ENCODE results near the gene SLC25A39. TPM values are rescaled to one million over a fixed set of nuclear protein-coding genes. Genes with fewer than 3 reads are reported as not detected.

Gene SLC25A39
- total and polyA plus RNA-seq, 5 donors, result 56.7 to 73.0 (median 68.2) TPM

DNA sequence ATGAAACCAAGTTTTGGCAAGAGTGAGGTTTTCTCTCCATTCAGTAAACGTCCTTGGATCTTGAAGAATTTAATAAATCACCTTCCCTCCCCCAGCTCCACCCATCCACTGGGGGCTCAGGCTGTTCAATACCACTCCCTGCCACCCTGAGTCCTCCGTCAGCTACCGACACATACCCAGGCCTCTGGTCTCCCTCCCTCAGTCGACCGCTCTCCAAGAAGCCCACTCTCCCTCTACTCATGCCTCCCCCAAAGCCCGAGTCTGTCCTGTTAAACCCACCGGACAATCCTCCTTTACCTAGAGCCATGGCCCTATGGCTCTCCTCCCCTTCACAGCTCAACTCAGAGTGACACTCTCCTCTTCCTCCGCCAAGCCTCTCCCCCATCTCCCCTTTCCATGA lies 37.0 kb downstream of the SLC25A39 start:
- Histone ChIP-seq H3K27me3 (ENCODE audit: control insufficient read depth, insufficient read depth) (no peaks in the 10 kb centered on the region), H3K9me3 (ENCODE audit: control insufficient read depth, low read length) (no peaks in the 10 kb centered on the region), H3K4me3 (ENCODE audit: low read length) (no peak overlapping the region), H3K4me1 (ENCODE audit: control insufficient read depth, insufficient read depth, low read length) (no peaks in the 10 kb centered on the region), H3K27ac (ENCODE audit: low read length) (no peak overlapping the region)
- DNase-seq, result no peak
- WGBS, result 76% methylated on average over 8 of the region's 8 CpGs
- no peak for ATAC-seq
- intact Hi-C loops (cut with DNase I), result no loop called here

DNA sequence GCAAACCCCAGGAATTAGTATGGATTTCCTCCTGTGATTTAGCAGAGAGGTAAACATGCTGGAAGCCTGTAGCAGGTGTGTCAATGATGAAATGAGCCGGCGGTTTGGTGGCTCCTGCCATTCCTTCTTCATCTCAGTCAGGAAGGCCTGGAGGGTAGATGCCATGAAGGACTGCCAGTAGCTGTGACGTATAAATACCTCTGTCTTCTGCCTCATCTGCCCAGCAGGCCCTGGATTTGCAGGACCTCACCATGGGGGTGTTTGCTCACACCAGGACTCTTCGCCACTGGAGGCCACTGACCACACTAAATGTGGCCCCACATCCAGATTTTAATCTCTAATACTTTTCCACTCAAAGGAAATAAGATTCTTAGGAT lies 40.6 kb downstream of the SLC25A39 start:
- no peak overlapping the region for H3K4me3 ChIP-seq (ENCODE audit: low read length)
- ATAC-seq (no peak), DNase-seq (no peak)
- no peak overlapping the region for H3K27ac ChIP-seq (ENCODE audit: low read length)
- peaks cover 2% of the 10 kb centered on the region for H3K4me1 ChIP-seq (ENCODE audit: control insufficient read depth, insufficient read depth, low read length)
- 93% methylated on average over 4 of the region's 4 CpGs for WGBS
- no peaks in the 10 kb centered on the region for H3K27me3 ChIP-seq (ENCODE audit: control insufficient read depth, insufficient read depth)
- intact Hi-C loops (cut with DNase I), result no loop called here
- no peaks in the 10 kb centered on the region for H3K9me3 ChIP-seq (ENCODE audit: control insufficient read depth, low read length)

DNA sequence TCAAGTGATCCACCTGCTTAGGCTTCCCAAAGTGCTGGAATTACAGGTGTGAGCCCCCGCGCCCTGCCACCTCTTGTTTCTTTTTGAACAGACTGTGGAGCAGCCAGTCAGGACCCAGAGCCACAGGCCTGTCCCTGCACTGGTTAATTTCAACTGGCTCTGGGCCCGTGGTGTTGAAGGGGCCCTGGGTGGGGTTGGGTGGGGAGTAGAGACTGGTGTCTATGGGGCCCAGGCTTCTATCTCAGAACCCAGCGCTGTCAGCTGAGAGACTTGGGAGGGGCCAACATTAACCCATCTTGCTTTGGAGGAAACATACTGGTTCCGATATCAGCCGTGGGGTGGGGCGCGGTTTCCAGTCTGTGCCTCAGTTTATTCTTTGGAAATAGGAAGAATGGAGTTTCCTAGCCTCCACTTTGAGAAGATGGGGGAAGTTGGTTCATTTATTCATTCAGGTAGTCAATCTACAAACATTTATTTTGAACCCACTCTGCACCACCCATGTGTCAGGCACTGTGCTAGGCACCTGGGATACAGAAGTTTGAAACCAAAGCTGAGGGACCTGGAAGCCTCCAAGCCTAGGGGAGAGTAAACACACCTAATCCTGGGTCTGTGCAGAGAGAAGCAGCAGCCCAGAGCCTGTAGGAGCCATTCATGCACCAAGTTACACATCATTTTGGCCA lies 41.1 kb downstream of the SLC25A39 start:
- 79% methylated on average over 8 of the region's 8 CpGs for WGBS
- H3K27me3 ChIP-seq (ENCODE audit: control insufficient read depth, insufficient read depth), result no peaks in the 10 kb centered on the region
- DNase-seq, result no peak
- H3K9me3 ChIP-seq (ENCODE audit: control insufficient read depth, low read length), result no peaks in the 10 kb centered on the region
- ATAC-seq, result no peak
- H3K27ac ChIP-seq (ENCODE audit: low read length), result no peak overlapping the region
- H3K4me3 ChIP-seq (ENCODE audit: low read length), result no peak overlapping the region
- intact Hi-C loops (cut with DNase I), result no loop called here
- H3K4me1 ChIP-seq (ENCODE audit: control insufficient read depth, insufficient read depth, low read length), result peaks cover 2% of the 10 kb centered on the region

- H3K9me3 ChIP-seq (ENCODE audit: control insufficient read depth, low read length), result no peaks in the 10 kb centered on the region
- ATAC-seq (no peak), DNase-seq (no peak)
- intact Hi-C loops (cut with DNase I), result no loop called here
- H3K4me3 ChIP-seq (ENCODE audit: low read length), result no peak overlapping the region
- peaks cover 2% of the 10 kb centered on the region for H3K4me1 ChIP-seq (ENCODE audit: control insufficient read depth, insufficient read depth, low read length)
- no peak overlapping the region for H3K27ac ChIP-seq (ENCODE audit: low read length)
- WGBS, result 70% methylated on average over 3 of the region's 3 CpGs
- H3K27me3 ChIP-seq (ENCODE audit: control insufficient read depth, insufficient read depth), result no peaks in the 10 kb centered on the region
These were observed 42.4 kb downstream of the SLC25A39 start for GRCh38 chr17:44282264-44282663.

DNA sequence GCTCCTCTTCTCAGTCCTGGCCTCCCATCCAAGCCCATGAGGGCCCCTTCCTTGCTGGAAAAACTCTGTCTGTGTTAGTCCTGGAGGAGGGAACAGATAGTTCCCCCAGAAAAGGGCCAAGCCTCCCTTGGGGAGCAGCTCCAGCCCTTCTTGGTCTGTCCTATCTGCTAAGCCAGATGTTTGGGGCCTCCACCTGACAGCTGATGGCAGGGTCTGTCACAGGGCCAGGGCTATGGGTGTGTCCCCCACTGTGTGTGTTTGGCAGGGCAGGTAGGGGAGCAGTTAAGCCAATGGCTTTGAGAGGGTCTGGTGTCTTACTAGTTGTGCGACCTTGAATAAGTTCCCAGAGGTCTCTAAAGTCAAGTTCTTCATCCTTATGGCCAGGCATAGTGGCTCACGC lies 43.1 kb downstream of the SLC25A39 start:
- no peak for ATAC-seq
- no peaks in the 10 kb centered on the region for H3K27me3 ChIP-seq (ENCODE audit: control insufficient read depth, insufficient read depth)
- H3K27ac ChIP-seq (ENCODE audit: low read length), result no peak overlapping the region
- DNase-seq, result no peak
- intact Hi-C loops (cut with DNase I), result no loop called here
- no peak overlapping the region for H3K4me3 ChIP-seq (ENCODE audit: low read length)
- no peaks in the 10 kb centered on the region for H3K9me3 ChIP-seq (ENCODE audit: control insufficient read depth, low read length)
- peaks cover 2% of the 10 kb centered on the region for H3K4me1 ChIP-seq (ENCODE audit: control insufficient read depth, insufficient read depth, low read length)
- WGBS, result 90% methylated on average over 2 of the region's 2 CpGs

- ATAC-seq (peak; percentile 7 to 11), DNase-seq (peak in 1 of 3 donors; percentile 35)
- Histone ChIP-seq H3K4me1 (ENCODE audit: control insufficient read depth, insufficient read depth, low read length) (peaks cover 2% of the 10 kb centered on the region), H3K9me3 (ENCODE audit: control insufficient read depth, low read length) (no peaks in the 10 kb centered on the region), H3K4me3 (ENCODE audit: low read length) (no peak overlapping the region), H3K27me3 (ENCODE audit: control insufficient read depth, insufficient read depth) (no peaks in the 10 kb centered on the region), H3K27ac (ENCODE audit: low read length) (no peak overlapping the region)
- WGBS, result 78% methylated on average over 12 of the region's 12 CpGs
- intact Hi-C loops (cut with DNase I), result no loop called here
These were observed 44.2 kb downstream of the SLC25A39 start for GRCh38 chr17:44280392-44280937.

- Histone ChIP-seq H3K27me3 (ENCODE audit: control insufficient read depth, insufficient read depth) (no peaks in the 10 kb centered on the region), H3K4me3 (ENCODE audit: low read length) (no peak overlapping the region), H3K27ac (ENCODE audit: low read length) (peak overlapping the region; percentile 31), H3K4me1 (ENCODE audit: control insufficient read depth, insufficient read depth, low read length) (peaks cover 2% of the 10 kb centered on the region), H3K9me3 (ENCODE audit: control insufficient read depth, low read length) (no peaks in the 10 kb centered on the region)
- intact Hi-C loops (cut with DNase I), result no loop called here
- DNase-seq (peak; percentile 86 to 92 (median 91)), ATAC-seq (peak; percentile 96 to 99)
- WGBS, result 31% methylated on average over 20 of the region's 20 CpGs
These were observed 44.8 kb downstream of the SLC25A39 start for GRCh38 chr17:44279666-44280391.

DNA sequence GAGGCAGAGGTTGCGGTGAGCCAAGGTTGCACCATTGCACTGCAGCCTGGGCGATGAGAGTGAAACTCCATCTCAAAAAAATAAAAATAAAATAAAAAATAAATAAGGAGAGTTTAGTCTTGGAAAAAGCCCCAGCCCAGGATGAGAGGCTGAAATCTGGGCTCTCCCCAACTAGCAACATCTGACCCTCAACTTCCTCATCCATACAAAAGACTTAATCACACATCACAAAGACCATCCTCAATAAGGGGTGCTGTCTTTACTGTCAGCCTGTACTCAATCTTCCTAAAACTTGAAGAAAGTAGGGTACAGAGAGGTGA lies 45.3 kb downstream of the SLC25A39 start:
- intact Hi-C loops (cut with DNase I), result no loop called here
- no peak overlapping the region for H3K4me3 ChIP-seq (ENCODE audit: low read length)
- ATAC-seq, result no peak
- no peaks in the 10 kb centered on the region for H3K27me3 ChIP-seq (ENCODE audit: control insufficient read depth, insufficient read depth)
- no peaks in the 10 kb centered on the region for H3K9me3 ChIP-seq (ENCODE audit: control insufficient read depth, low read length)
- H3K27ac ChIP-seq (ENCODE audit: low read length), result peak overlapping the region; percentile 31
- H3K4me1 ChIP-seq (ENCODE audit: control insufficient read depth, insufficient read depth, low read length), result peaks cover 2% of the 10 kb centered on the region
- no peak for DNase-seq
- 85% methylated on average over 2 of the region's 2 CpGs for WGBS

DNA sequence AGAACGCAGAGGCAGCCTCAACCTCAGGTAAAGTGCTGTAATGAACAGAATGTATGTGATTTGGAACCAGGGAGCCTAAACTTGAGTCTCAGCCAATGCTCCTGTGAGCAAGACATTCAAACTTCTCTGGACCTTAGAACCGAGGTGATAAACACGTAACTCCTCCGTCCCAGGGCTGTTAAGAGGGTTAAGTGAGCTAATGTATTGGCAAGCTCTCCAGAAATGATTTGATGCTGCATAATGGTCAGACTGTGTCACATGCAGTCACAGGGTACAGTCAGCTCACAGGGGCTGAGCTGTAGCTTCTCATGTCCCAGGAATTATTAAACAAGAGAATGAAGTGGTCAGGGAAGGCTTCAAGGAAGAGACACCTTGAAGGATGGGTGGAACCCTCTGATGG lies 46.6 kb downstream of the SLC25A39 start:
- ATAC-seq (no peak), DNase-seq (no peak)
- Histone ChIP-seq H3K27ac (ENCODE audit: low read length) (no peak overlapping the region), H3K9me3 (ENCODE audit: control insufficient read depth, low read length) (no peaks in the 10 kb centered on the region), H3K4me1 (ENCODE audit: control insufficient read depth, insufficient read depth, low read length) (peaks cover 2% of the 10 kb centered on the region), H3K4me3 (ENCODE audit: low read length) (no peak overlapping the region), H3K27me3 (ENCODE audit: control insufficient read depth, insufficient read depth) (no peaks in the 10 kb centered on the region)
- intact Hi-C loops (cut with DNase I), result no loop called here
- WGBS, result 73% methylated on average over 4 of the region's 4 CpGs

DNA sequence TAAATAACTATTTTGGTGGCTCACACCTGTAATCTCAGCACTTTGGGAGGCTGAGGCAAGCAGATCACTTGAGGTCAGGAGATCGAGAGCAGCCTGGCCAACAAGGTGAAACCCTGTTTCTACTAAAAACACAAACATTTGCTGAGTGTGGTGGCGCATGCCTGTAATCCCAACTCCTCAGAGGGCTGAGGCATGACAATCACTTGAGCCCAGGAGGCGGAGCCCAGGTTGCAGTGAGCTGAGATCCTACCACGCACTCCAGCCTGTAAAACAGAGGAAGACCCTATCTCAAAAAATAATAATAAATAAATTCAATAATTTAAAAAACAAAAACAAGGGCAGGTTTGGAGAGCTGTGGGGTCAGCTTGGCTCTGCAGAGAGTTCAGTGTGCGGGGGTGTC lies 51.0 kb downstream of the SLC25A39 start:
- Histone ChIP-seq H3K9me3 (ENCODE audit: control insufficient read depth, low read length) (no peaks in the 10 kb centered on the region), H3K4me1 (ENCODE audit: control insufficient read depth, insufficient read depth, low read length) (no peaks in the 10 kb centered on the region), H3K4me3 (ENCODE audit: low read length) (no peak overlapping the region), H3K27me3 (ENCODE audit: control insufficient read depth, insufficient read depth) (no peaks in the 10 kb centered on the region), H3K27ac (ENCODE audit: low read length) (no peak overlapping the region)
- DNase-seq (peak in 1 of 3 donors; percentile 21), ATAC-seq (no peak)
- WGBS, result 87% methylated on average over 5 of the region's 5 CpGs
- intact Hi-C loops (cut with DNase I), result no loop called here

- intact Hi-C loops (cut with DNase I), result no loop called here
- DNase-seq, result peak in 1 of 3 donors; percentile 23
These were observed 51.7 kb downstream of the SLC25A39 start for GRCh38 chr17:44272954-44273353.

More at GRCh38 chr17:44272954-44273353, 51.7 kb downstream of the SLC25A39 start:
- WGBS, result 50% methylated on average over 6 of the region's 6 CpGs
- peak; percentile 9 to 23 for ATAC-seq
- Histone ChIP-seq H3K4me1 (ENCODE audit: control insufficient read depth, insufficient read depth, low read length) (no peaks in the 10 kb centered on the region), H3K27me3 (ENCODE audit: control insufficient read depth, insufficient read depth) (no peaks in the 10 kb centered on the region), H3K9me3 (ENCODE audit: control insufficient read depth, low read length) (no peaks in the 10 kb centered on the region), H3K4me3 (ENCODE audit: low read length) (no peak overlapping the region), H3K27ac (ENCODE audit: low read length) (no peak overlapping the region)
